NOMO-1 treated with DMSO at 0.1 percent for 48 hours (cell line): ENCODE data around the gene PEX5L.
A peak's percentile ranks its signal among the peaks of the same experiment; 100 is the strongest.

Experiments used
- DNase-seq: peaks from one replicate; lab custom pipeline; 2025; ENCODE audit not compliant: unreplicated experiment; lab: John Stamatoyannopoulos, UW

PEX5L gene

DNA sequence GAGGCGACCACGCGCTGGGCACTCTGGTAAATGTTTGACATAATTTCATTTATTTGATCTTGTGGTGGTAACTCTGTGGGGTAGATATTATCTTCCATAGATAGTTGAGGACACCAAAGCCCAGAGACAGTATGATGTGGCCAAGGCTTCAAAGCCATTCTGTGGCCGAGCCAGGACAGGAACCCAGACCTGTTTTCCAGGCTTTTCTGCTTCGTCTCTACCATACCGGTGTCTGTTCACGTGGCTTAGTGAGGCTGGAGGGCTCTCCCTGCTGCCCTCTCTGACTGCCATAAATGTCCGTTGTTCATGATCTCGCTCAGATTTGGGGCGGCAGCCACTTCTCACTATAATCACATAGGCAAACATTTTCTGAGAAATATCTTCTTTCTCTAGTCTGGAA, 134.7 kb downstream of the PEX5L start:
- no peak for DNase-seq

DNA sequence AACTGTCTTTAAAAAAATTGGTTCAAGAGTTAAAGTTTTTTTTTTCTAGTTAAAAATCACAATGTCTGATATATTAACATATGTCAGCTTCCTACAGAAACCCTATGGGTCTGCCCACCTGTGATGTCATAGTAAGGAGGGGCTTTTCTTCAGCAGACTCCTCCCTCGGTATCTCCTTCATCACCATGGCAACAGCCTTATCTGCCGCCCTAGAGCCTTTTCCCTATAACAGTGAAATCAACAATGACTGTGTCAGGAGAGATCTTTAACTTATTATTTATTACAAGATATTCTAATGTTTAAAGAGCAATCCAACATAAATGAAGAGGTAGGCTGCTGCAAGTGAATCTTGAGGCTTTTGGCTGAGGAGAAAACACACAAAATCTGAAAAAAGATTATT, 138.7 kb downstream of the PEX5L start:
- no peak for DNase-seq

DNA sequence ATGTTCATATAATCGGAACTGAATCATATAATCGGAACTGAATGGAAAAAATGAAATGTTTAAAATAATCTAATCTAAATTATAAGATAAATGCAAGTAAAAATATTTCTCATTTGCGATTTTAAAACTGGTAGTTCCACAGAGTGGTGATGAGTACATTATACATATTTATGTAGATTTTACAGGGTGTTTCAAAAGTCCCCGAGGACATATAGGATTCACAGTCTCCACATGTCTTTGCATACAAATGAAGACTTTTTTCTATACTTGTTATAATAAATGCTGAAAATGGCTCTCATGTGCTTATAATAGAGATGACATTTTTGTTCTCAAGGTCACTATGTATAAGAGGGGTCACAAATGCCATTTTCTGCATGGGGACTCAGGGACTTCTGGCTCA, 139.5 kb downstream of the PEX5L start:
- DNase-seq, result no peak

DNA sequence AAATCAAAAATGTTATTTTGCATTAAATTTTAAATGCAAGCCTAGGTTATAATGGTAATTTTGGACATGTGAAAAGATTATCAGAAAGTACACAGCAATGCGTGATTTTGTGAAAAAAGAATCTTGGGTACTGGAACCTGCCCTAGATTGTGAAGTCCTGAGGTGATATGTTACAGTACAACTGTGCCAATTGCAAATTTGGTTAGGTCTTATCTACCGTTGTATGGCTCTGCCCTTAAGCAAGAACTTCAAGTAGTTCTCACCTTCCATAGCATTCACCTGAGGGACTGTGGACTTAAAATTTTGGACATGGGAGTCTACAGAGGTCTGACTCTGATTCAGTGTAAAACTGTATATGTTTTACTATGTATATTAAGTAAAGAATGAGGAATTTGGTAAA, 140.2 kb downstream of the PEX5L start:
- no peak for DNase-seq

DNA sequence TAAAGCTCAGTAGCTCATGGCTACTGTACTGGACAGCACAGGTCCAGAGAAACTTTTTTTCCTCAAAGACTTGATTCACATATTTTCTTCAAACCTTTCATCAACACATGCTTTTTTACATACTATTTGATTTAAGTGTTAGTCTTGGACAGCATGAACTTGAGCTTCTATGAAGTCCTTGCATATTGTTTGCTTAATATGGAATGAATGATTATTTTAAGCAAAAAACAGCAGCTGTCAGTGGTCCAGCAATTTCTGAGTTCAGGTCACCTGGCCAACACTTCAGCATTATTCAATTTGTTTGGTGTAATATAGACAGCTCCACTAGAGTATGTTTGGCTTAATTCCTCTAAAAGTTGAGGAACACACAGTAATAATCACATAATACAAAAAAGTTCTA, 141.4 kb downstream of the PEX5L start:
- DNase-seq, result no peak

DNA sequence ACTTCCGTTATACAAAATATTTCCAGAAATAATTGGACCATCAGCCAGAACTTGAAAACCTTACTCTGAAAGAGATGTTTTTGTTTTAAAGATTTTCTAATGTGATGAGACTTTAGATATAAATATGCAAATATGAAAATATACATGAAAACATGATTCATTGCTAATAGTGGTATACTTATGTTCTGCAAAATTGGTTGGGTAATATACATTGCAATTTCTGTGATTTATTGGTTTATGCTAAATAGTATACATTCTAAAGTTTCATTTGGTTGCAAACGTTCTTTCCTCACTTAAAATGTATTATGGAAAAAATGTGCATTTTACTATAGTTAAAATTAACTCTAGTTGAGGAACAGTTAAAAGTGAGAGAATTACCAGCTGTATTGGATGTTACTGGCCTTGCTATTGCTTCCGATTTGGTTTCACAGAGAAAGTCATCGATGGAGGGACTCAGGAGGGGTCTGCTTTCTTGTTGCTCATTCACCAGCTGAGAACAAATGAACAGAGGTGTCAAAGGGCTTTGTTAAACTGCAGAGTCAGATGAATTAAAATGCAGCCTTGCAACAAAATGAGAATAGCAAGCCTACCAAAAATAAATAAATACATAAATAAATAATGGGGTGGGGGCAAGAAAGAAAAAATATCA, 149.3 kb downstream of the PEX5L start:
- DNase-seq, result no peak

DNA sequence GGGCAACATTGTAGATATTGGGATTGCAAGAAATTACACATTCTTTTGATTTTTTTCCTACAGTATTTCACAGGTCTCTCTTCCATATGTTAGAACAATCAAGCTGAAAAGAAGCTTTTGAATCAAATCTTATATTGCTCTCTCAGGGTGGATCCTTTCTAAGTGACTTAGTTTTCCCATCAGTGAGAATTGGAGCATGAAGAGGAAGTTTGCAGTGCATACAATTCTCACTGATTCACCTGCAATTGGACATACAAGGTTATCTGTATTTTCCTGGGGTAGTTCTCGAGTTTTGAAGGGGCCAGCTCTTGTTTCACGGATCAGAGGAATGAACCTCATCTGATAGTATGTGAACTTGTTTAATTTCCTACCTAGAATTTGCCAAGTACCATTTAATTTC, 150.8 kb downstream of the PEX5L start:
- no peak for DNase-seq

DNA sequence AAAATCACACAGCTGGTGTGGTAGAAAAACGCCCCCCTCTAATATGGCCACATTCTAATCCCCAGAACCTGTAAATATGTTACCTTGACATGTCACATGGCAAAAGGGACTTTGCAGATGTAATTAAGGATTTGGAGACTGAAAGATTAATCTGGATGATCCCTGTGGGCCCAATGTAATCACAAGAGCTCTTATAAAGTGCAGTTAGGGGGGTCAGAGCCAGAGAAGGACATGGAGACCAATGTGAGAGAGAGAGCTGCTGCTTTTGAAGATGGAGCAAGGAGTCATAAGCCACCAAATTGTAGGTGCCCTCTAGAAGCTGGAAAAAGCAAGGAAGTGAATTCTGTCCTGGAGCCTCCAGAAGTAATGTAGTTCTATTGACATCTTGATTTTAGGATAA, 152.6 kb downstream of the PEX5L start:
- DNase-seq, result no peak

DNA sequence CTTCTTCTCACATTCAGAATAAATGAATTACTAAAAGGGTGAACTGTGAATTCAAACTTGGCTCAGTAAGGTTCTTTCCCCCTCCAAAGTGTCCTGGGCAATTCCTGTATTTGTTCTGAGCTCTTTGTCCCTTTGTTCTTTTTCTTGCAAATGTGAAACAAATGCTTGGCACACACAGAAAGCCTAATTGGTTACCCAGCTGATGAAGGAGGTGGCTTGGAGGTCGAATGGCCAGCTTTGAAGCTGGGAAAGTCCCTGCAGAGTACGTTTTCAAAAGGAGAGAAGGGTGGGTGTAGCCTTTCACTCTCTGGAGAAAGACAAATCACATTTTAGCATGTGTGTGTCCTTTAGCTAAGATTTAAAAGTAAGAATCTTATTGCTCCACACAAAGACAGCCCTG, 154.4 kb downstream of the PEX5L start:
- no peak for DNase-seq

DNA sequence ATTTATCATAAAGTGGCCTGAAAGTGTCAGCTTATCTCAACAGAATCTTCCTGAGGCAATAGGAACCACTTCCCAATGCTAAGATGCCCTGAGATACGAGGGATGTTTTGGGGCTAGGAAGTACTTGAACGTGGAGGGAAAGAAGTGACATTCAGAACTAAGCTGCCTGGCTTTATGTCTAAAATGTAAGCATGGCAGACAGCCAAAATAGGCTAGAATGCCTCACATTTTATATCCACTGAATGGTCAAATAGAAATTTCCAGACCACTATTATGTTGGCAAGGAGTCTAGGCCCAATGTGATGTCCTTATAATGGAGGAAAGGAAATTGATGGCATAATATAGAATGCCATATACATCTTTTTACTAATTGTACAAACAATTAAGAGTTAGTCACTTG, 154.9 kb downstream of the PEX5L start:
- DNase-seq, result no peak

DNA sequence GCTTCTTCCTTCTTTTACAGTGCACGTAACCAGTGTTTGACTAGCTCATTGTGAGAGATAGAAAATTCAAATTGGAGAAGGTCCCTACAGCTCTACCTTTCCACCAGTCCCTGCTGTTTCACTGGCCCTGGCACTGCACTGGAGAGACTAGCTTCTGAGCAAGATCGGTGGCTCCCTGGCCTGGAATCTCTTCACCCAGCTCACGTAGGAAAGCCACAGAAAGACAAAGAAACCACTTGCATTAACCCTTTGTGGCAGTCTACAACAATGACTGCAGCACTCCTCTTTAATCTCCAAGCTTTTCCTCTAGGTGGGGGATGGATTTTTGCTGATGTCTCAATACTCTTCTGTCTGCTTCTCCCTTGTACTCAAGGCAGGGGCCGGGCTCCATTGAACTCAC, 155.9 kb downstream of the PEX5L start:
- DNase-seq, result no peak

DNA sequence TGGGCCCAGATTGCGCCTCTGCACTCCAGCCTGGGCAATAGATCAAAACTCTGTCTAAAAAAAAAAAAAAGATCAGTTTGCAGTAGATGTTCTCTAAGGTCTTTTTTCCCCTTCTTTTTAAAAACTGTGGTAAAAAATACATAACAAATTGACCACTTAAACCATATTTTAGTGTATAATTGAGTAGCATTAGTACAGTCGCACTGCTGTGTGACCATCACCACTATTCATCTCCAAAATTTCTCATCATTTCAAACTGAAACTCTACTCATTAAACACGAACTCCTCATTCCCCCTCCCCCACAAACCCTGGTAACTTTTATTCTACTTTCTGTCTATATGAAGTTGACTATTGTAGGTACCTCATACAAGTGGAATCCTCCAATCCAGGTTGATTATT, 160.3 kb downstream of the PEX5L start:
- DNase-seq, result no peak

DNA sequence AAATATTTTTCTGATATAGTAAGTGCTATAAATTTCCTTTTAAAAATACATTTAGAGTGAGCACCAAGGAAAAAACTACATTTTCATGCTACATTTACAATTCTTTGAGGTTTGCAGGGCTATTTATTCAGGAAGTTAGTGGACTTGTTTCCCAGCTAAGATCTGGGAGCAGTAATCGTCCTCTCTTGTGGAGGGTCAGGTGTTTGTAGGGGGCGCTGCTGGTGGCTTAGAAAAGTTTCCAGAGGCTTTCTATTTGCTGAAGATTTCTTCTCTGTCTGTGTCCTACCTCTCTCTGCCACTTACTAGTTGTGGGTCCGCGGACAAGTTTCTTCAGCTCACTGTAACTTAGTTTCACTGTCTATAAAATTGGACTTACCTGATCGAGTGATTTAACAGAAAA, 163.9 kb downstream of the PEX5L start:
- DNase-seq, result no peak

DNA sequence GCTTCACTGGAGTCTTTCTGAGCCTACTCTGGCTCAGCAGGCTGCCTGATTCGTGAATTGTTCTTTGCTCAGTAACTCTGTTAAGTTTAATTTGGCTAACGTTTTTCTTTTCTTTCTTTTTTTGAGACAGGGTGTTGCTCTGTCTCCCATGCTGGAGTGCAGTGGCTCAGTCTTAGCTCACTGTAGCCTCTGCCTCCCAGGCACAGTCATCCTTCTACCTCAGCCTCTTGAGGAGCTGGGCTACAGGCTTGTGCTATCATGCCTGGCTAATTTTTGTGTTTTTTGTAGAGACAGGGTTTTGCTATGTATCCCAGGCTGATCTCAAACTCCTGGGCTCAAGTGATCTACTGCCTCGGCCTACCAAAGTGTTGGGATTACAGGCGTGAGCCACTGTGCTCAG, 165.0 kb downstream of the PEX5L start:
- no peak for DNase-seq

DNA sequence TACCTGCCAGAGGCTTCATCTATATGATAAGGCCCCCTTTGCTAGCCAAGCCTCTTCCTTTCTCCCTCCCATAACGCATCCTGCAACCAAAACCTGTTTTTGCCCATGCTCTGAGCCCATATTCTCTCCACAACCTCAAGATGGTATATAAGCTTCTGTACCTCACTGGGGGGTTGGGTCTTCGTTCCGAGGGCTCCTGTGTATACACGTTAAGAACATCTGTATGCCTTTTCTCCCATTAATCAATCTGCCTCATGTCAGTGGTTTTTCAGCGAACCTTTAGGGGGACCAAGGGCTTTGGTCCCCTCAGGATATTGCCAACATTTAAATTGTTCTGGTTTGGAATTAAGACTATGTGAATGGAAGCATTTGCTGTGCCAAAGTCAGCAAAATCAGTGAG, 168.0 kb downstream of the PEX5L start:
- no peak for DNase-seq

DNA sequence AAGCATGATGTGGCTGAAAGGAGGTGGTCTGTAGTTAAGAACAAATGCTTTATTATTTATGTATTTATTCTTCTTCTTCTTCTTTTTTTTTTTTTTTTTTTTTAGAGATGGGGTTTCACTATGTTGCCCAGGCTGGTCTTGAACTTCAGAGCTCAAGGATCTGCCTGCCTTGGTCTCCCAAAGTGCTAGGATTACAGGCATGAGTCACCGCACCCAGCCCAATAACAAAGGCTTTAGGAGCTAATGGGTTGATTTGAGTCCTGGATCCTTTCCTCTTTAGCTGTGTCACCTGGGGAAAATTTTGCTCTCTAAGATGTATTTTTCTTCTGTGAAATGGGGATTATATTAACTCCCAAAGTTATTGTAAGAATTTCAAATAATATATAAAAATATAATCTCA, 168.8 kb downstream of the PEX5L start:
- no peak for DNase-seq

DNA sequence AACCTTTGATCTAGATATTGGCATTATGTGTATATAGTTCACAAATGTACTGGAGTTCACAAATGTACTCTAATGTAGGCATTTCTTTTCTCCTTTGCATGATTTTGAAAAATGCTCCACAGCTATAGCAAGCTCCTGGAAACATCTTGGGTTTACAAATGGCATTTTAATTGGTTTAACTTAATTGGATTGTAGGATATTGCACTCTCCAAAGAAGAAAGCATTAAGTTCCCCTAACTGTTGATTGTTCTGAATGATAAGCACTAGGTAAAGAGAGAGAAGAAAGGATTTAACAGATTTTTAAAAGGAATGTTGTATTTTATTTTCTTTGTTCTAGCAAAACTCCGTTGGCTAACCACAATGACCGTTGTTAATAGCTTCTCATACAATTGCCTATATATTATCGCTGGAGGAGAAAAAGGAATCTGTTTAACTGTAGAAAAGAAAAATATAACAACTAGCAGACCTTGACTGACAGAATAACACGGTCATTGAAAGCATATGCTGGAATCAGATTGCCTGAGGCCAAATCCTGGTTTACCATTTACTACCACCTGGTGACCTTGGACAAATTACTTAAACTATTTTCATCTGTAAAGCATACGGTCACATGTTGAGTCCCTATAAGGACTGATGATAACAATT, 170.8 kb downstream of the PEX5L start:
- no peak for DNase-seq

DNA sequence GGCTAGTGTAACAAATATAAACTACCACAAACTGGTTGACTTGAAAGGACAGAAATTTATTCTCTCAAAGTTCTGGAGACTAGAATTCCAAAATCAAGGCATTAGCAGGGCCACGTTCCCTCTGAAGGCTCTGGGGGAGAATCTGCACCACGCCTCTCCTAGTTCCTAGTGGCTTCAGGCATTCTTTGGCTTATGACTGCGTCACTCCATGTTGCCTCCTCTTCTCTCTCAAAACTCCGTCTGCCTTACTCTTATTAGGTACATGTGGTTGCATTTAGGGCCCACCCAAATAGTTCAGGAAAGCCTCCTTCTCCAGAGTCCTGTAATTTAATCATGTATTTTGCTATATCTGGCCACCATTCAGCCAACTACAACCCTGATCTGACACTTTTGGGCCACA, 174.8 kb downstream of the PEX5L start:
- DNase-seq, result no peak

DNA sequence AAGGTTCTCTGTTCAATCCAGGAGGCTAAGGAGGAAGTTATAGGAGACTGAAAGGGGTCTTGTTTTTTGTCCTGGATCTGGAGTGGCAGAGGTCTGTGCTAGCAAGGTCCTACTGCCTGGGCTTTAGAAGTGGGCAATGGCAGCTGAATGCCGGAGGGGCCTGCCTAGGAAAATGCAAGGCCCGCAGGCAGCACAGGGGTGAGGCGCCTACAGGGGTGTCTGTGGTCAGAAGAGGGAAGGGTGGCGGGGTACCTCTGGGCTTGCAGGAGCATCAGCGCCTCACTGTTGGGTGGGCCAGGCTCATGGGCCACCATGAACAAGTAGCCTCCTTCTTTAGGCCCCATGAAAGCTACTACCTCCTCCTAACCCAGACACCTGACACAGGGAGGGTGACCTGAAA, 175.4 kb downstream of the PEX5L start:
- DNase-seq, result no peak

DNA sequence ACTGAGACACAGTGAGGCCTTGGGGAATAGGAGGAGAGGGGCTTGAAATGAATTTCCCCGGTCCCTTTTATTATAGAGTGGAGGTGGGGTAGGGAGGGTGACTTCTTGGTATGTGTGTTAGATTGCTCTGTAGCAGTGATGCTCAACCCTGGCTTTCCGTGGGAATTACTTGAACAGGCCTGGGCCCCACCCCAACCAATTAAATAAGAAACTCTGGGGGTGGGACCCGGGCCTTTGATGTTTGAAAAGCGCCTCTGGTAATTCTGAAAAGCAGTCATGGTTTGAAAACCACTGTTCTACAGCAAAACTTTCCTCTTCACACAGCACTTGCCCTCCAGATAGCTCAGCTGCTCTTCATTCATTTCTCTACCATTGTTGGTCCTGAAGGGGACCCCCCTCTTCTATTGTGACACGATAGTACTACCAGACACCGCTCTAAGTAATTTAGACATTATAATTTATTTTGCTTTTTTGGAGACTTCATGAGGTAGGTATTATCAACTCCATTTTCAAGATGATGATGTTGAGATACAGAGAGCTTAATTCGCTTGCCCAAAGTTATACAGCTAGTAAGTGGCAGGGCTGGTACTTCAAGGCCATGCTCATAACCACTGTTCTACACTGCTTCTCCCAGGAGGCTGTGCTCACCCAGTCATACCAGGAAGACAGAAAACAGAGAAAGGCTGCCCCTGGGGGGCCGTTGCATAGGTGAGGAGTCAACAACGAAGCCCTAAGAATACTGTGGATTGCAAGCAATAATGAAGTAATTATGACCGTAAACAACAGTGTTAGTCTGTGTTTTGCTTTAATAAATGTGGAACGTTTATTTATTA, 176.2 kb downstream of the PEX5L start:
- no peak for DNase-seq

DNA sequence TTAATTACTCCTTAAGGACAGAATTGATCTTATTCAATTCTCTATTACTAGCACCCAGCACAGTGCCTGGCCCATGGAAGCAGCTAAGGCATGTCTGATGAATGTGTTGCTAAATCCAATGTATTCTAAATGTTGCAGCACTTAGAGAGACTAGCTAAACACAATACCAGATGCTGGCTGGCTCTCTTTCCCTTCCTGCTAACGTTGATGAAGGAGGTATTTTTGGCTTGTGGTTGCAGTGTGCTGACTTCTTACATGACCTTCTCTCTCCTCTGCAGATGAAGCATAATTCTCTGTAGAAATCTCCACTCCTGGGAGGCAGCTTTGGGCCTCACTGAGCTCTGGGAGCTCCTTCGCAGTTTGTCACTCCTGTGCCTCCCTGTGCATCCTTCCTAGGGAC, 183.6 kb downstream of the PEX5L start:
- DNase-seq, result peak; percentile 95

DNA sequence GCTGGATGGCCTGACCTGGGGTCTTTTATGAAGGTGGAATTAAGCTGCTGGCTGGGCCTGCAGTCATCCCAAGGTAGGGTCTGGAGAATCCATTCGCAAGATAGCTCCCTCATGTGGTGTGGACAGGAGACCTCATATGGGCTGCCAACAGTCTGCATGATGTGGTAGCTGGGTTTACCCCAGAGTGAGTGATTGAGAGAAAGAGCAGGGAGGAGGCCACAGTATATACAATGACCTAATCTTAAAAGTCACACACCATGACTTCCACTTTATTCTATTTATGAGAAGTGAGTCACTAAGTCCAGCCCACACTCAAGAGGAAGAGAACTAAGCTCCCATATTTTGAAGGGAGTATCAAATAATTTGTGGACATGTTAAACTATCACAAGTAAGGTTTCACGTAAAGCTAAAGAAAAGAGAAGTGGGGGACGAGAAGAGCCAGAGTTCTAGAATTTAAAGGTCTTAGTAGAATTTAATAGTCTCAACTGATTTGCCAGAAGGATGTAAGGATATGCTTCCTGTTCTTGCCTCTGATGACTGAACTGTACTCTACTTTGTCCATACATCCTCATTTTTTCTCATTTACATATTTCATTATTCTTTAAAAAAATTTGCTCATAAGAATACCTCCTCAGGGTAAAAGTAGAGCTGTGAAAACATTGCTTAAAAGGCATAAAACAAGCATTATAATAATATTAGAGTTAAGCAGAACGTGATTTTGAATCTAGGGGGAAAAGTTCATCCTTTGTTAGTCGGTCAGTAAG, 184.4 kb downstream of the PEX5L start:
- DNase-seq, result peak; percentile 94
